ENCODE data around the gene YIPF2. TPM values are rescaled to one million over a fixed set of nuclear protein-coding genes. Genes with fewer than 3 reads are reported as not detected.

Gene YIPF2
- total and polyA plus RNA-seq, 12 donors, result 21.1 to 99.1 (median 70.5) TPM

- DNase-seq, result no peak
- peaks cover 0 to 66% of the 10 kb centered on the region in 2 donors for H3K36me3 ChIP-seq (replicated peaks in 1 of 2)
- no peak overlapping the region for H3K27ac ChIP-seq
- WGBS, 4 donors, result 92 to 98% (median 94%) methylated on average over 10 to 18 of the region's 18 CpGs
- no peak overlapping the region for H3K4me3 ChIP-seq
- intact Hi-C loops (cut with DNase I), result no loop called here
- TF ChIP-seq CTCF (IDR thresholded peaks at IDR 0.05) (no peak), POLR2A (IDR thresholded peaks at IDR 0.05) (no peak)
- peaks cover 0 to 8% of the 10 kb centered on the region in 2 donors for H3K4me1 ChIP-seq (replicated peaks in 1 of 2)
- H3K9me3 ChIP-seq (replicated peaks in 1 of 3), result no peaks in the 10 kb centered on the region
- H3K27me3 ChIP-seq, result no peaks in the 10 kb centered on the region
These were observed 15.8 kb downstream of the YIPF2 start for GRCh38 chr19:10912619-10913018.

- intact Hi-C loops (cut with DNase I), result no loop called here
- 82 to 87% (median 82%) methylated on average over 25 to 31 of the region's 31 CpGs for WGBS, 4 donors
- peak in 2 of 7 donors; percentile 33 to 34 for DNase-seq
- Histone ChIP-seq H3K9me3 (replicated peaks in 1 of 3) (no peaks in the 10 kb centered on the region), H3K4me3 (no peak overlapping the region), H3K27ac (peak overlapping the region in 2 of 5 donors; percentile 0 to 65), H3K4me1 (replicated peaks in 1 of 2) (peaks cover 0 to 8% of the 10 kb centered on the region in 2 donors), H3K36me3 (replicated peaks in 1 of 2) (peaks cover 0 to 68% of the 10 kb centered on the region in 2 donors), H3K27me3 (no peaks in the 10 kb centered on the region)
- no peak for TF ChIP-seq POLR2A (IDR thresholded peaks at IDR 0.05)
- no peak for TF ChIP-seq CTCF (IDR thresholded peaks at IDR 0.05)
These were observed 16.7 kb downstream of the YIPF2 start for GRCh38 chr19:10911579-10912363.

- Histone ChIP-seq H3K4me3 (no peak overlapping the region), H3K36me3 (replicated peaks in 1 of 2) (peaks cover 0 to 45% of the 10 kb centered on the region in 2 donors), H3K9me3 (replicated peaks in 1 of 3) (no peaks in the 10 kb centered on the region), H3K27ac (no peak overlapping the region), H3K4me1 (replicated peaks in 1 of 2) (no peaks in the 10 kb centered on the region), H3K27me3 (no peaks in the 10 kb centered on the region)
- TF ChIP-seq POLR2A (IDR thresholded peaks at IDR 0.05), result no peak
- DNase-seq, result no peak
- 92 to 95% (median 95%) methylated on average over 9 to 17 of the region's 17 CpGs for WGBS, 4 donors
- intact Hi-C loops (cut with DNase I), result no loop called here
These were observed 20.0 kb downstream of the YIPF2 start for GRCh38 chr19:10908380-10908960.

GRCh38 chr19:10907925-10908324 is 20.5 kb downstream of the YIPF2 start:
- TF ChIP-seq CTCF (IDR thresholded peaks at IDR 0.05) (no peak), POLR2A (IDR thresholded peaks at IDR 0.05) (no peak)
- no peak for DNase-seq

More at GRCh38 chr19:10907925-10908324, 20.5 kb downstream of the YIPF2 start:
- Histone ChIP-seq H3K27ac (no peak overlapping the region), H3K4me3 (no peak overlapping the region), H3K27me3 (no peaks in the 10 kb centered on the region), H3K4me1 (replicated peaks in 1 of 2) (no peaks in the 10 kb centered on the region), H3K36me3 (replicated peaks in 1 of 2) (peaks cover 0 to 44% of the 10 kb centered on the region in 2 donors), H3K9me3 (replicated peaks in 1 of 3) (no peaks in the 10 kb centered on the region)
- intact Hi-C loops (cut with DNase I), result no loop called here
- WGBS, 4 donors, result 84 to 95% (median 86%) methylated on average over 8 to 14 of the region's 14 CpGs
